GM10847 (cell line): ENCODE measurements around the gene RNF175.

Experiments
- POLR2A ChIP-seq: IDR thresholded peaks from 2 replicates; pipeline ENCODE4 v1.6.1; 2011; ENCODE audit not compliant: insufficient read length; ENCODE audit errors: extremely low read depth

The RNF175 gene

DNA sequence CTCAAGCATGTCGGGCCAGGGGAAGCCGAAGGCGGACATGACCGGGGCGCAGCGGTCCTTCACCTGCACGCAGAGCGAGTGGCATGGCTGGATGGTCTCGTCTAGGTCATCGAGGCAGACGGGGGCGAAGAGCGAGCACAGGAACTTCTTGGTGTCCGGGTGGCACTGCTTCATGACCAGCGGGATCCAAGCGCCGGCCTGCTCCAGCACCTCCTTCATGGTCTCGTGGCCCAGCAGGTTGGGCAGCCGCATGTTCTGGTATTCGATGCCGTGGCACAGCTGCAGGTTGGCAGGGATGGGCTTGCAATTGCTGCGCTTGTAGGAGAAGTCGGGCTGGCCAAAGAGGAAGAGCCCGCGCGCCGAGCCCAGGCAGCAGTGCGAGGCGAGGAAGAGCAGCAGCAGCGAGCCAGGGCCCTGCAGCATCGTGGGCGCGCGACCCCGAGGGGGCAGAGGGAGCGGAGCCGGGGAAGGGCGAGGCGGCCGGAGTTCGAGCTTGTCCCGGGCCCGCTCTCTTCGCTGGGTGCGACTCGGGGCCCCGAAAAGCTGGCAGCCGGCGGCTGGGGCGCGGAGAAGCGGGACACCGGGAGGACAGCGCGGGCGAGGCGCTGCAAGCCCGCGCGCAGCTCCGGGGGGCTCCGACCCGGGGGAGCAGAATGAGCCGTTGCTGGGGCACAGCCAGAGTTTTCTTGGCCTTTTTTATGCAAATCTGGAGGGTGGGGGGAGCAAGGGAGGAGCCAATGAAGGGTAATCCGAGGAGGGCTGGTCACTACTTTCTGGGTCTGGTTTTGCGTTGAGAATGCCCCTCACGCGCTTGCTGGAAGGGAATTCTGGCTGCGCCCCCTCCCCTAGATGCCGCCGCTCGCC is 28.8 kb upstream of the RNF175 start, which contains the start of gene SFRP2:
SFRP2 (minus strand) TSS at position 671 of the 864 bp plus-strand sequence; CDS start at position 423, 248 bp downstream.
- no peak for TF ChIP-seq POLR2A

DNA sequence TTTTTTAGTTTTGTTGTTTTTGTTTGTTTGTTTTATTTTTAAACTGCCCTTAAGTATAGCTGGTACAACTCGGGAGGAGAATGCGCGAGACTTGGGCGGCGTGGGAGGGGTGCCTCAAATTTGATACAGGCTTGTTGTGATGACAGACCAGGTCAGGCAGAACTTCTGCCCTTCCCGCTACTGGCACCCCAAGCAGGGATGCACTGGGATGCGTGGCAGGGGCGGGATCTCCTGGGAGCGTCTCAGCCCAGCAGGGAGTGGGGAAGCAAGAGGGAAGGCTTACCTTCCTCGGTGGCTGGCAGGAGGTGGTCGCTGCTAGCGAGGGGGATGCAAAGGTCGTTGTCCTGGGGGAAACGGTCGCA is 28.2 kb upstream of the RNF175 start:
- TF ChIP-seq POLR2A, result no peak

DNA sequence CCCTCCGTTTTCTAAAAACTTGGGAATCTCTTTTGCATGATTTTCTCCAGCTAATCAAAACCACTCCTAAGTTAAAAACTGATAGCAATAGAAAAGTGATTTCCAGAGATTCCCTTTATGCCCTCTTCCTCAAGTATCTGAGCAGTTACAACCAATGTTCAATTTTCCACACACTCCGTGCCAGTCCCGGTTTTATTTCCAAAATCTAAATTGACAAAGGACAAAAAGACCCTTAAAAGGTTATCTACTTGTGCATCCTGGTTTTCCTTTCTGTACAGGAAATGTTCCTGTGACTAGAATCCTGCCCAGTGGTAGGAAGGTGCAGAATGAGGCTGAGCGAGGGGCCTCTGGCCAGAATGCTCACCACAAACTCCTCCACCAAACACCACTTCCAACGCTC is 27.8 kb upstream of the RNF175 start:
- no peak for TF ChIP-seq POLR2A

DNA sequence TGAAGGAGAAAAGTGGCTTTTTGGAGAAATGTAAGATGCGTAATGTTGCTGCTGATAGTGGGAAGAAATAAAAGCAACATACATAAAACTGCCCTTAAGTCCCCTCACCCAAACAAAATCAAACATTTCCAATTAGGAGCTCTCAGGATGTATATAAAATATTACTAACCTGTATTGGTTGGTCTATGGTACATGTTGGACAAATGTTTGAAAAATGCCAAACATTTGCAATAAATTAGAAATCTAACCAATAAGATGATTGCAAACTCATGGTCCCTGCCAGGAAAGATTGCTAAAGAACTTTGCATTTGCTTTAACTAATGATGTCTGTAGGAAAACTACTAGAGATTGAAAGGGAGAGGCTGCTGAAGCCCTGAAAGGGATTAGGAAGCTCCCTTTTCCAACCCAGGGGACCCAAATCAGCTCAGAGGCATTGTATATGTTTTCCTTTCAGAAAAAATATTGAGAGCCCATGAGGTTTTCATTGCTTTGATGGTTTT is 27.3 kb upstream of the RNF175 start:
- TF ChIP-seq POLR2A, result no peak

DNA sequence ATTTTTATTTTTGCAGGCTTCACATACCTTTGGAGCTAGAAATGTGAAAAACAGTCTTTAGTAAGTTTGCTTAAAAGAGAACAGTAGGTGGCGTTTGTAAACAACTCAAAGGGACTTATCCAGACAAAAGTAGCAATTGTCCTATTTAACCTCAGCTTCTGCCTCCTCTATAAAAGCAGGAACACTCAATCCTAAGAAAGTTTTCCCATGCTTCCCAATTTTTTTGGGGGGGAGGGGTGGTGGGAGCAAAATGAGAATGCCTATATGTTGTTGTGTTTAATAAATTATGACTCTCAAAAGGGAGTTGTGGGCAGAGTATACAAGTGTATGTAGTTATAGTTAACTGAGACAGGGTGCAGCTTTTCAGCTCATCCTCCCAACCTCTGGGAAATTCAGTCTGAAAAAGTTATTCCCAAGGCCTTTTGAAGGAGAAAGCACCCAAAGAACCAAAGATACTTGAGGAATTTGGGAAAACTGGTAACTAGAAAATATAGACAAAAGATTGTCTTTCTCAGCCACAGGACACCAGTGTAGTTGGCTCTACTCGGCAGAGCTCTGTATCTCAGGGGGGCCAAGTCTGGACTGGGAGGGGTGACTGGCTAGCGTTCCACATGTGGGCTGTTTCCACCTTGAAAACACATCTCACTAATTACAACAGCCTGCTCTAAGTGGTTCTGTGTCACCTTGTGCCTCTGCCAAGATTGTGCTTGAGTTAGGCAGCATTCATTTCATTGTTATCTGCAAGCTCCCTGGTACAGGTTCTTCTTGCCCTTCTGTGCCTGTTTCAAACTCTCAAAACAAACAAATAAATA is 26.3 kb upstream of the RNF175 start:
- no peak for TF ChIP-seq POLR2A

DNA sequence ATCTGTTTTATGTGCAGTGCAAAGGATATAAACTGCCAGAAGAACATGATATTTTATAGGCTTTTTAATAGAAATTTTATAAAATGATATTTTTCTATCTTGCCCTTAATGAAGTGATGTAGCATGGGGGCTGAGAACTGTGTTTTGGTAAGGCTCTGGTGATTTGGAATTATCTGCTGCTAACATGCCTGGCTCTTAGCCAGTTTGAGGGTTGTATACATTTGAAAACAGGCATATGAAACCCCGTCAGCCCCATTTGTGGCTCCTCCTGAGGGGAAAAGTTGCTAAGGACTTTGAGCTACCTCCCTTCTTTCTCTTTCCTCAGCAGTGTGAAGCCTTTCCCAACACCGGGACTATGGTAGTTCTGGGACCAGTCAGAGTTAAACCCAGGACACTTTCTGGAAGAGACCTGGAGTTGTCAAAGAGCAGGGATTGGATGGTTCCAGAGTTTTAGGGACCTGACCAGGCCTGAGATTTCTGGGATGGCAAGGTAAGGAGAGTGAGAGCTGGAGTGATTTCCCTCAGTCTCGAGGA is 24.4 kb upstream of the RNF175 start:
- TF ChIP-seq POLR2A, result no peak

DNA sequence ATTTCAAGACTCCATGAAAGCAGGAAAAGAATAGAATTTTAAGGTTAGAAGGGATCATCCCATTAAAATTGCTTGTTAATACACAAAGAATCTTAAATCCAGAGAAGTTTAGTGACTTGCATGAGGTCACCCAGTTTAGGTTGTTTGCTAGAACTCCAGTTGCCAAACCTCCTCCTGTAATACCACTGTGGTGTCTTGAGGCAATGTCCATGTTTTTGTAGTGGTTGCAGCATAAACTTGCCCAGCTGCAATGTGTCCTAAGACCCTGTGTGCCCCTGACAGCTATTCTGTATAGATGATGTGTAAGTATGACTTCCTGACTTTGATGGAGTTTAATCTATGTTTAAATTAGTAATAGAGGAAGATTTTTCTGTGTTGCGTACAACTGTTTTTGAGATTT is 22.8 kb upstream of the RNF175 start:
- TF ChIP-seq POLR2A, result no peak

DNA sequence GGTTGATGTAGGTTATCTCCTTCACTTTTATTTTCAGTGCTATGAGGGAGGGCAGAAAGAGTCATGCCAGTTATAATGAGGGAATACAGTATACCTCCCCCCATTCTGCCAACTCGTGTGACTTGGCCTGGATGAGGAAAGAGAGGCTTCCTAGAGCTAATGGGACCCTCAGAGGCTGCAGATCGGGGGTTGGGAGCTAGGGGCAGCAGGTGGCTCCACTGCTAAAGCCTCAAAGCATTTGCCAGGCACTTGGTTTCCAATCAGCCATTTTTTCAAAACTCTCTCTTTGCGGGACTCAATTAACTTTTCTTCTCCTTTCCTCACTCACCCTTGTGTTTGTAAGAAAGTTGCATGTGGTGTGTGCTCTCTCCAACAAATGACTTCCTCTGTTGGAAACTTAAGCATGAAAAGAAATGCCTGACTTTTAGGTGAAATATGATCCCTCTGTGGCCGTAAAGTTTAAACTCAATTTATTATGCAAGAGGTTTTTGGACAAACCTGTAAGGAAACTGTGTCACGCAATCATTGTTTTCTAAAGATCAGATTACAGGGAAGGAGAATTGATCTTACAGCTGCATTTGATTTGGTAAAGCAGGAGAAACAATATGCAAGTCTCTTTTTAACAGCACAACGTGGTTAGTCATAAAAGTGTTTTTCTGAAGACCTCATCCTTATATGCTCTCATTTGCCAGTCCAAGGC is 22.0 kb upstream of the RNF175 start:
- TF ChIP-seq POLR2A, result no peak

DNA sequence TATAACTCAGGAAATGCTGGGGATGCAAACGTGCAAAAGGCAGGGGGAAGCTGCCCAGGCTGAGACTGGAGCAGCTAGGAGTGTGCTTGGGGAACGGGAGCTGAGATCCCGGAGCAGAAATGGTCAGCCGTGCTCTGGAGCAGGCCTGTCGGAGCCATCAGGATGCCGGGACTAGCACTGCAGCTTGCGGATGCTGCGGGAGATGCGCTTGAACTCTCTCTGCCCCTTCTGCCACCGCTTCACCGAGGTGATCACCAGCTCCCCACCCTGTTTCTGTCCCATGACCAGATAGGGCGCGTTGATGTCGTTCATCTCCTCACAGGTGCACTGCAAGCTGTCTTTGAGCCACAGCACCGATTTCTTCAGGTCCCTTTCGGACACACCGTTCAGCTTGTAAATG is 21.5 kb upstream of the RNF175 start:
- no peak for TF ChIP-seq POLR2A

DNA sequence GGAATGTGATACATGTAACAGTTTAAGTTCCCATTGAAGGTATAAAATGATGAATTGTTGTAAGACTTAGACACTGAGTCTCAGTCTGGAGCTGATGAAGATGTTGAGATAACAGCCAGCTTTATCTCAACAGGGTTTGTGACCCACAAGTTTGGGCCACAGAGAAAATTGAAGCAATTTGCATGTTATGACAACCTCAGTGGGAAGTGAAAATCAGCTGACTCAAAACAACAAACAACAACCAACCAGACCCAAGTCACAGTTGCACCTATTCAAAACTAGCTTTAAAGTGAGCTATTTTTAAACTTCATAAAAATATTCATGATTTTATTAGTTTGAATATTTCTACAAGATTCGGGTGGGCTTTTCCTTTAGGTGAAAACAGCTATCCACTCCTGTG is 21.1 kb upstream of the RNF175 start:
- no peak for TF ChIP-seq POLR2A

DNA sequence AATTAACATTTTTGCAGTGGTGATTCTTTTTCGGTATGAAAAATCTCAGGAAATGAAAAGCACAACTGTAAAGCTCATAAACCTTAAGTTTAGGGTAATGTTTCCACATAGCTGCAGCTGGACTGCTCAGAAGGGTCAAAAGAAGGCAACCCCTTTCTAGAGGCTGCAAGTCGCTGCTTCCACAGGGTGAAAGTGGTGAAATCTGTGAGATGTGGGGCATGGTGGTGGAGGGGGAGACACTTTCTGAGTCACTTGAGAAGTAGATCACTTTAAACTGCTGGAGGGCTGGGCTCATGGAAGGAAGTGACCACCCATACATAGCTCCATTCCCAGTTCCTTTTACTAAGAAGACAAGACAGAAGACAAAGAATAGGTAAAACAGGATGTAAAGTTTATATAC is 20.4 kb upstream of the RNF175 start:
- no peak for TF ChIP-seq POLR2A

DNA sequence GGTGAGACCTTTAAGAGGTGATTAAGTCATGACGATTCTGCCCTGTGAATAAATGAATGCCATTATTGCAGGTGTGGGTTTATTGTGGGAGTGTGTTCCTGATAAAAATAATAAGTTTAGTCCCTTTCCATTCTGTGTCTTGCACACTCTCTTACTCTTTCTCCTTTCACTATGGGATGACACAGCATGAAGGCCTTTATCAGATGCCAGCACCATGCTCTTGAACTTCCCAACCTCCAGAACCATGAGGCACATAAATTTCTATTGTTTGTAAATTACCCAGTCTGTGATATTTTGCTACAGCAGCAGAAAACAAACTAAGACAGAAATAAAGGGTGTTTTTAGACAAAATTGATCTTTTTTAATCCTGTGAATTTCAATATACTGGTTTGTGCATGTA is 18.6 kb upstream of the RNF175 start:
- no peak for TF ChIP-seq POLR2A

DNA sequence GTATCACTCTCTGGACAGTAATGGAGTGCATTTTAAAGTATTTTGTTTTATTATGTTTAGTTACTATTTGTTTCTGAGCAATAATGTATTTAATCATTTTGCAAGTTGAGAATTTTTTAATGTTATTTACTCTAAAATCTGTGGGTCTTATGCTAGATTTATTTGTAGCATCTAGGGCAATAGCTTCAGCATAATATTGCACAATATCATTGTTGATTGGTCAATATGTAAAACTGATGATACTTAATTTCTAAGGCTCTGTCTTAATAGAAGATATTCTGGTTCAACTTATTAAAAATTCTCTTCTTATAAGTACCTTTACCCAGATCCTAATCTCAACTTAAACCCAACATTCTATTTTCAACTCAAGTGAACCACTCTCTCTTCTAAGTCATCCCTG is 17.6 kb upstream of the RNF175 start:
- TF ChIP-seq POLR2A, result no peak

DNA sequence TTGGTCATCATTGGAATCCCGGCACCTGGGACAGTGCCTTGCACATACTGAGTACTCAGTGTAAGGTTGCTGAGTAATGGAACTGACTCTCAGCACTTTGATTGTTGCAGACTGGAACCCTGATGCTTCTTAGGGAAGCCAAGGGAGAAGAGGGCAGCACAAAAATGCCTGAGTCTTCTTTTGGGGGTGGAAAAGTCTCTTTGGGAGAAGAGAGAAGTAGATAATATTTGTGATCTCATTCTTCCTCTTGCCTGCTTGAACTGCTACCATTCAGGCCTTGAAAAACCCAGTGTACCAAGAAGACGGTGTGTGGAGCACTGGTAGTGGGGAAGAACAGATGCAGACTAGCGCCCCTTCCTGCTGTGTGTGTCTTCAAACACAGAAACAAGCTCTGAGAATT is 16.8 kb upstream of the RNF175 start:
- TF ChIP-seq POLR2A, result no peak

DNA sequence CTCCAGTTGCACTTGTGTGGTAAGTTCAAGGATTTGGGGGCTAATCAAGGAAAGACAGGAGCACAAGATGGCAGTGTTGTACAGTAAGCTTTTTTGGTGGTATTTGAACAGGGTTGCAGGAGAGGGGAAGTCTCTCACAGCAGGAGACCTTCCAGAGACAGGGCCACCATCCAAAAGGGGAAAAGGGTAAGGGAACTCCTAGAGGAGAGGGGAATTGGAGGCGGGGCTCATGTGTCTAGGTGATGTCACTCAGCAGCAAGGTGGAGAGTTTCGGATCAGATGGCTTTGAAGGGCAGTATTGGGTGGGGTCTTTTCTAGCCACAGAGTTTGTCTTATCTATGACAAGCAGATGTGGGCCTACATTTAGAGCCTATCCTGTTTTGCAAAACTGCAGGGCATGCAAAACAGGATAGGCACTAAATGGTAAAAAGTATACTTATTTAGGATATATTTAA is 13.4 kb upstream of the RNF175 start:
- no peak for TF ChIP-seq POLR2A
